HT1080 (cell line): Measurements from ENCODE around the gene NAV2. TPM values are rescaled to one million over a fixed set of nuclear protein-coding genes. Genes with fewer than 3 reads are reported as not detected.
"Not testable (repeated sequence)": the region's sequence is repeated elsewhere in the genome, so short reads cannot be mapped to it uniquely, and the experiment has no call there.

Source experiments
- DNase-seq: peaks from one replicate; pipeline ENCODE4 v3.0.0-alpha.2; 2015; ENCODE audit warnings: low read depth
- total RNA-seq: library from RNA; depleted of rRNA; stranded (reverse); fragments of >200 nt; shearing (Covaris generic); gene quantifications from 2 replicates; pipeline ENCODE4 v1.2.3, GENCODE V29; 2014

The NAV2 gene
- total RNA-seq, 1 experiment from 2014 or later: 2.2 TPM

GRCh38 chr11:19946681-19947080 is 234.0 kb downstream of the NAV2 start:
- DNase-seq: no peak

DNA sequence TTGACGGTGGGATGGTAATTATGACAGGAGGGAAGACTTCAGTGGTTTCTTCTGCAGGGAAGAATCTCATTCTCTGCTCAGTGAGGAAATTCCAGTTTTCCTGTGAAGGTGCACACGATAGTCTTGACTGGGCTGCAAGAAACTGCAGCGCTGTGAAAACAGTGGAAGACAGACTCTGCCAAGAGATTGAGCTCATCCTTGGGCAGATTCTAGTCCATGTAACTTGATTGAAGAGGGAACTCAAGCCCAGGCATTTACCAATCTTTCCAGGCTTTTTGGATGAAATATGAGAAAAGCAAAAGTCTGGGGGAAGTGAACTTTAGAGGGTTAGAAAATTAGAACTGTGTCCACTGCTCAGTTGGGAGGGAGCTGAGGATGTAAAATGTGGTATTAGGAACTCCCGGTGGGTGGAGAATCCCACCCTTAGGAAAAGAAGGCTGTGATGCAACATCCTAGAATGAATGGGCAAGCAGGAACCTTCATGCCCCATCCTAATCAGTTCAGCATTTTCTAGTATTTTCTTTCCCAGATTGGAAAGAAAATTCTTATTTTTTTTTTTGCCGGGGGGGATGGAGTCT is 235.0 kb downstream of the NAV2 start:
- DNase-seq: no peak

- DNase-seq: no peak
Observed at GRCh38 chr11:19949606-19950005, 237.0 kb downstream of the NAV2 start.

- DNase-seq: peak; percentile 55
Observed at GRCh38 chr11:19951558-19952115, 239.0 kb downstream of the NAV2 start.

GRCh38 chr11:19952116-19952605 is 239.5 kb downstream of the NAV2 start:
- no peak for DNase-seq

DNA sequence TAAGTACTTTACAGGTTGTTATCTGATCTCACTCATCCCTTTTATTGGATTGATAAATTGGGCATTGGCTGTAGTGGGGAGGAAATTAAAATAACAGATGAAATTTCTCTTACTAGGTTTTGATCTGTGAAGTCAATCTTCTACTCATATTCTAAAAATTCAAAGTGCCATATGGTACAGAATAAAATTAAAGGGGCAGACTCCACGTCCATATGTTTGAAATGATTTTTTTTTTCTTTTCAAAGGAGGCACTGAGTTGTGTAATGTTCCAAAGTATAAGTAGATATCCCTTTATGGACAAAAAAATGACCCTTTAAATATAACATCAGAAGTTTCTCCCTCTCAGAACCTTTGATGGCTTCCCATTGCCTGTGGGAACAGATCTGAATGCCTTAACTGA is 240.3 kb downstream of the NAV2 start:
- no peak for DNase-seq

DNA sequence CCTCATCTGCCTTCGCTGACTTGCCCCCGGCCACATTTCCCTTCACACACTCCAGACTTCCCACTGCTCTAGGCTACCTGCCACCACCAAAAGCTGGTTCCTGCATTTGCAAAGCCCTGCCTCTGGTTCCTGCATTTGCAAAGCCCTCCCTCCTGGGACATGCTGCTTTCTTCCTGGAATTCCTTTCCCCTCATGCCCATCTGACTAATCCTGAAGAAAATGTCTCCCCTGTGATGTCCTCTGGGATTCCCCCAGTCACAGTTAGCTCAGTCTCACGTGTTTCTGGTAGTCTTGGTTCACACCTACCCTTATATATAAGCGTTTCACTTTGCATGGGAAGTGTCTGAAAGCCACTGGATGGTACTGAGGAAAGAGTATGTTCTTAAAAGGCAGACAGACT is 240.7 kb downstream of the NAV2 start:
- DNase-seq: peak; percentile 50

GRCh38 chr11:19953909-19954308 is 241.3 kb downstream of the NAV2 start:
- DNase-seq: peak; percentile 85

DNA sequence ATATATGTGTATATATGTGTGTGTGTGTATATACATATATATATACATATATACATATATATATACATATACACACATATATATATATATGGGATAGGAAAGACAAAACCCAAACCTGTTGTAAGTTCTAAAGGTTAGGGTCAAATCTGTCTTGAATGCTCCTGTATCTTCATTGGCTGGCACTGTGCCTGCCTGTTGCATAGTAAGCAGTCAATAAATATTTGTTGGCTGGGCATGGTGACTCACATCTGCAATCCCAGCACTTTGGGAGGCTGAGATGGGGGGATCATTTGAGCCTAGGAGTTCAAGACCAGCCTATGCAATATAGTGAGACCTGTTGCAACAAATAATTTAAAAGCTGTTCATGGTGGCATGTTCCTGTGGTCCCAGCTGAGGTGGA is 242.3 kb downstream of the NAV2 start:
- no peak for DNase-seq

GRCh38 chr11:19955660-19956059 is 243.0 kb downstream of the NAV2 start:
- DNase-seq: no peak

- no peak for DNase-seq
Observed at GRCh38 chr11:19956228-19956627, 243.6 kb downstream of the NAV2 start.

DNA sequence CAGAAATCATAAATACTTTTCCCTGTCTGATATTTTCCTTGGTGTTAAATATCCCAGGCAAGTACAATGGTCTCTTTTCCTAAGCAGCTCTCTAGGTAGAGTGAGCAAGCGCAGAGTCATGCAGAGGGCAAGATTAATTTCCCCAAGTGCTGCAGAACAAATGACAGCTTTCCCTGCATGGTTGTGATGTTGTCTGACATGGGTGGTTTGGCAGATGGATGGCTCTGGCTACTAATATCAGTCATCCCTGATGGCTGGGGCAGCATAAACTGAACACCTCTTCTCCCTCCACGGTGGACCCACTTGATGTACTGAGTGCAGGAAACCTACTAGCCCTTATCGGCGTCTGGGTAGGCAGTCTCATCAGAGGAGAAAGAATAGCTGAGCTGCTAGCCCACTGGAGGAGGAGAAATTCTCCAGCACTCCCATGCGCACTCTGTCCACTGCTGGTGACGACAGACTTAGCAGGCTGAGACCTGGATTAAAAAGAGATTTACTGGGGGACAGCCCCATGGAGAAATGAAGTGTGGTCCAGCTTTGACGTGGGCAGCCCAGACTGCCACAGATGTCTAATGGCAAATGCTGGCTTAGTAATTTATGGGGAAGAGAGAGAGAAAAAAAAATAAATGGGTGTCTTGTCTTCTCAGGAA is 244.8 kb downstream of the NAV2 start:
- DNase-seq: peak; percentile 42

DNA sequence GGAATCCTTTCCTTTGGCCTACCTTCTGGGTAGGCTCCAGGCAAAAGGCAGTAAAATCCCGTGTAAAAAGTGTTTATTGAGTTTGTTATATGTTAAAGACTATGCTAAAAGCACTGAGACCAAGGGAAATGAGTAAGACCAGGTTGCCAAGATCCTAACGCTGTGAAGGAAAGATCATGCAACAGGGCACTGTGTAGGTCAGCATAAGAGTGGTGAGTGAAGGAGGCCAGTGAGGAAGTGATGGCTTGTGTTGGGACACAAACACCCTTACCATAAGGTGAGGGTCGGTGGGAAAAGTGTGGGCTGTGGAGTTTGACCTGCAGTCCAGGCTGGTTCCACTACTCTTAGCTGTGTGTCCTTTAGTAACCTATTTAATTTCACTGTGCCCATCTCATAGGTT is 245.6 kb downstream of the NAV2 start:
- DNase-seq: no peak

GRCh38 chr11:19959210-19959609 is 246.6 kb downstream of the NAV2 start:
- DNase-seq: no peak

DNA sequence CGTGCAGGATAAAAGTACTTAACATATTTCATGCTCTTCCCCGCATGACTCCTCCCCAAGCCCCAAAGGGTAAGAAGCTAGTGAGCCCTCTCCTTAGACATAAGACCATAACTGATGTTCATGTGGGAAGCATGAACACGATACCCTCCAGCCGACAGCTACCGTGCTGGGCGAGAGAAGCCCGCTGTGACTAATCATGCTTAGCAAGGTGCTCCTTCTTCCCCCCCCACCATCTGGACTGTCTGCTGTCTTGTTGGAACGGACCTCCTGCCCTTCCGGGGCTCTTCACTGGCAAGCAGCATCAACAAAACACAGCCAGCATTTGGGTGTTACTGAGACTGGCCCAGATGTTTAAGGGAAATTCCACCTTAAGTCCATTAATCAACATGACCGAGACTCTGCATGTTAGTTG is 247.0 kb downstream of the NAV2 start:
- no peak for DNase-seq

DNA sequence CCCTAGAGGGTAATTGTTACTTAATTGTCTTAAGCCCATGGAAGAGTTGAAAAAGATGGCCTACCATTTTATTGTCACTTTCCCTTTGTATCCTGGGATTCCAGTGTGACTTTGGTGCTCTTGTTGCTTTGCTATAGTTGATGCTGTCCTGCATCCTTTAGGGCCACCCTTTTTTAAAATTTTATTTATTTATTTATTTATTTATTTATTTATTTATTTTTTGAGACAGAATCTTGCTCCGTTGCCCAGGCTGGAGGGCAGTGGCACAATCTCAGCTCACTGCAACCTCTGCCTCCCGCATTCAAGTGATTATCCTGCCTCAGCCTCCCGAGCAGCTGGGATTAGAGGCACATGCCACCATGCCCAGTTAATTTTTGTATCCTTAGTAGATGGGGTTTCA is 247.8 kb downstream of the NAV2 start:
- DNase-seq: not testable (repeated sequence)

- no peak for DNase-seq
Observed at GRCh38 chr11:19961225-19961624, 248.6 kb downstream of the NAV2 start.

GRCh38 chr11:19962053-19962800 is 249.6 kb downstream of the NAV2 start:
- no peak for DNase-seq

DNA sequence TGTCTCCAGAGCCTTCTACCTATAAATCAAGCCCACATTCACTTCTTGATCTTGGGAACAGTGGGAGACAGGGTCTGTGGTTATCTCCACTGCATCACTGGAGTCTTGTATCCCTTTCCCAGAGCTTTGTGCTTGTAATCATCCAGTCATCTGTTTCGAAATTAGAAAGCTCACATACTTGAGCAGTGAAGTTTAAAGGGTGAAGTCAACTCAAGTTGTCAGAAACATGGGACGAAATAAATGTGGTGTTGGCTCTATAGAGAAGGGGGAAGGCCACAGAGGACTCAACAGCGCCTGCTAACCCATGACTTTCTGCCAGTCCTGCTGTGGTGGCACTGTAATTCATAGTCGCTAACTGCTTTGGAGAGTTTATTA is 250.2 kb downstream of the NAV2 start:
- no peak for DNase-seq

DNA sequence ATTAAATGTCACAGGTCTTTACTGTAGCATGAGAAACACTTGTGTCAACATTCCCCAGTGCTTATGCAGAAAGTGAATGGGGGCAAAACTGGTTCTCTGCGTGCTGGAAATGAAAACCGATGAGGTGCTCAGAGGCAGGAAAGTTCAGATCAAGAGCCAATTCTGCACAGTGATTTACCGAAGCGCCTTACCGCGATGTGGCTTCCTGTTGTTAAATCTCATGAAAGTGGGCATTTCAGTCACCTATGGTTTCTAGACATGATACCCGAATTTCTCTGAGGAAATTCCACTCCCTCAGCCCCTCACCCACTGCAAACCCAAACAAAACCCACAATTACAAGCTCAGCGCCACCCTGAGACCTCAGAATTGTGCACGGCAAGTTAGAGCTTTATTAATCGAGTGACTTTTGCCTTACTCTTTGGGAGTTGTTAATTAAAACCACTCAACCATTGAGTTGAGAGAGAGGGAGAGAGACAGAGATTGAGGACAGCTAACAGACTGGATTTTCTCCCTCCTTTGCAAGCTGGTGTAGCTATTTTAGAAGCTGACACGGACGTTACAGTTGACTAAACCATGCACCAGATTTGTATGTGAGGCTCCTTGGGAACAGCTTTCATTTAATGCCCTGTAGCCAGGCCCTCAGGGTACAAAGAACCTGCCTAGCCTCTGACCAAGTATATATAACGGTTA is 251.2 kb downstream of the NAV2 start:
- DNase-seq: no peak

GRCh38 chr11:19966441-19966840 is 253.8 kb downstream of the NAV2 start:
- DNase-seq: no peak

DNA sequence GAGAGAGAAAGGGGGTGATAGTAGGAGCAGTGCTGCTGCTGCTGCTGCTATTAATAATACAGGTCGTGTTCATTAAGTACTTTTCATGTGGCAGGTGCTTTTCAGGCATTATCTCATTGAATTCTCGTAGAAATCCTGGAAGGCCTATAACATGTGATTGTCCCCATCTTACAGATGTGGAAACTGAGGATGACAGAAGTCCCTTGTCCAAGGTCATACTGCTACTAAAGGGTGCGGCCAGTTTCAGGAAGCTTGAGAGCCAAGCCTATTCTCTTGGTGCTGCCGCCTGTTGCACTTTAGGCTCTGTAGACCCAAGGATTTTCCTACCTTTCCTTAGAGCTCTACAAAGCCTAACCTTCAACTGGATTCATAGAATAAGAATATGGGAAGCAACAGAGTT is 254.3 kb downstream of the NAV2 start:
- no peak for DNase-seq
